Articular chondrocyte of knee joint (primary cell): ENCODE measurements around the gene ARHGAP27. TPM values are rescaled to one million over a fixed set of nuclear protein-coding genes. Genes with fewer than 3 reads are reported as not detected.

Experiments used
- total RNA-seq: library from RNA; depleted of rRNA; stranded (reverse); fragments of >200 nt; gene quantifications from 2 replicates; pipeline ENCODE4 v1.2.3, GENCODE V29; 2012

ARHGAP27 gene, protein sequence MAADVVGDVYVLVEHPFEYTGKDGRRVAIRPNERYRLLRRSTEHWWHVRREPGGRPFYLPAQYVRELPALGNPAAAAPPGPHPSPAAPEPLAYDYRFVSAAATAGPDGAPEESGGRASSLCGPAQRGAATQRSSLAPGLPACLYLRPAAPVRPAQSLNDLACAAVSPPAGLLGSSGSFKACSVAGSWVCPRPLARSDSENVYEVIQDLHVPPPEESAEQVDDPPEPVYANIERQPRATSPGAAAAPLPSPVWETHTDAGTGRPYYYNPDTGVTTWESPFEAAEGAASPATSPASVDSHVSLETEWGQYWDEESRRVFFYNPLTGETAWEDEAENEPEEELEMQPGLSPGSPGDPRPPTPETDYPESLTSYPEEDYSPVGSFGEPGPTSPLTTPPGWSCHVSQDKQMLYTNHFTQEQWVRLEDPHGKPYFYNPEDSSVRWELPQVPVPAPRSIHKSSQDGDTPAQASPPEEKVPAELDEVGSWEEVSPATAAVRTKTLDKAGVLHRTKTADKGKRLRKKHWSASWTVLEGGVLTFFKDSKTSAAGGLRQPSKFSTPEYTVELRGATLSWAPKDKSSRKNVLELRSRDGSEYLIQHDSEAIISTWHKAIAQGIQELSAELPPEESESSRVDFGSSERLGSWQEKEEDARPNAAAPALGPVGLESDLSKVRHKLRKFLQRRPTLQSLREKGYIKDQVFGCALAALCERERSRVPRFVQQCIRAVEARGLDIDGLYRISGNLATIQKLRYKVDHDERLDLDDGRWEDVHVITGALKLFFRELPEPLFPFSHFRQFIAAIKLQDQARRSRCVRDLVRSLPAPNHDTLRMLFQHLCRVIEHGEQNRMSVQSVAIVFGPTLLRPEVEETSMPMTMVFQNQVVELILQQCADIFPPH
- total RNA-seq: 2.4 and 3.9 TPM in 2 replicates

GRCh38 chr17:45432405-45433158, at the start of gene ARHGAP27:
Gene ARHGAP27, minus strand, starts transcription at chr17:45432870. Its CDS starts 2,591 bp downstream, at chr17:45430279.

Other genes with a start within 250 kb of the ARHGAP27 start
- 1.8 and 4.1 TPM in 2 replicates for gene FMNL1, start 211.0 kb downstream of the ARHGAP27 start, total RNA-seq
- 0.13 TPM in 1 of 2 replicates, not detected in the other for gene SPATA32, start 170.8 kb downstream of the ARHGAP27 start, total RNA-seq
- gene MAP3K14, start 115.8 kb downstream of the ARHGAP27 start, total RNA-seq: 5.7 and 6.0 TPM in 2 replicates
- 34.0 and 50.0 TPM in 2 replicates for gene PLEKHM1, start 57.9 kb upstream of the ARHGAP27 start, total RNA-seq